HG03442 (cell line): ENCODE measurements around the gene ECE1.
"Not testable (repeated sequence)": the region's sequence is repeated elsewhere in the genome, so short reads cannot be mapped to it uniquely, and the experiment has no call there.

ENCODE experiments used
- ATAC-seq: cut with Tn5 transposase; IDR thresholded peaks from one replicate; pipeline ENCODE4 v1.9.1; 2021; ENCODE audit warnings: mild to moderate bottlenecking, moderate library complexity; ENCODE audit not compliant: unreplicated experiment

Gene ECE1

DNA sequence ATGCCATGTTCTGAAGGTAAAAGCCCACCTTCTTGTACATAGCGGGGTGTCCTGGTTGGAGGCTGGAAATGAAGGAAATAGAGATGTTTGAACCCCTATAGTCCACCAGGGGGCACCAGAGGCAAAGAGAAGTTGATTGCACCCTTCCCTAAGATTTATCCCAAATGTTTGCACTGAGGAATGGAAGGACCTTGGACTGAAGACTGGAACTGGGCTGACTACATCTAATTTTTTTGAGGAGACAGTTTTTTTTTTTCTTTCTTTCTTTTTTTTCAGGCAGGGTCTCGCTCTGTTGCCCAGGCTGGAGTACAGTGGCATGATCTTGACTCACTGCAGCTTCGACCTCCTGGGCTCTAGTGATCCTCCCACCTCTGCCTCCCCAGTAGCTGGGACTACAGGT lies 58.2 kb downstream of the ECE1 start:
- ATAC-seq = no peak

GRCh38 chr1:21229246-21230000 lies 60.8 kb downstream of the ECE1 start:
- no peak for ATAC-seq

DNA sequence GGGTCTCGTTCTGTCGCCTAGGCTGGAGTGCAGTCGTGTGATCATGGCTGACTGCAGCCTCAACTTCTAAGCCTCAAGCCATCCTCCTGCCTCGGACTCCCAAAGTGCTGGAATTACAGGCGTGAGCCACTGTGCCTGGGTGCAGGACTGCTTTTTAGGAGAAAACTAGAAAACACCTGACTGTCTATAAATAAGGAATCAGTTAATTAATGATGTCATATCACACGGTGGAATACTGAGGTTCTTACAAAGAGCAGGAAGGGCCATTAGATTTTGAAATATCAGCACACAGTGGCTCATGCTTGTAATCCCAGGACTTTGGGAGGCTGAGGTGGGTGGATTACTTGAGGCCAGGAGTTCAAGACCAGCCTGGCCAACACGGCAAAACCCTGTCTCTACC lies 62.0 kb downstream of the ECE1 start:
- ATAC-seq = not testable (repeated sequence)

- no peak for ATAC-seq
These were observed 65.2 kb downstream of the ECE1 start for GRCh38 chr1:21225065-21225464.

DNA sequence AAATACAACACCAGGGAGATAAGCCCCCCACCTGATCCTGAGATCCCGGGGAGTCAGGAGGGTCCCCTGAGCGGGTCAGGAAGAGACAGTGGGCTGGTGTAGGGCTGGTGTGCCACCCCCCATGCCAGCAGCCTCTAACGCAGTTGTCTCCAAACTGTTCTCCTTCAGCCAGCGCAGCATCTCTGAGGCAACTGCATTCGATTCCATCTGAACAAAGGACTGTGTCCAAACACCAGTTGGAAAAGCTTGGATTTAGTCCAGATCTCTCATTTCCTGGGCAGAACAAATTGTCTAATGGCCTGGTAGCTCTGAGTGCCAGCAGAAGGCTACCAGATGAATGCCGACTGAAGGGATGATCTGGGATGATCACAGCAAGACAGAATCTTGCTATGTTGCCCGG lies 69.4 kb downstream of the ECE1 start:
- no peak for ATAC-seq

GRCh38 chr1:21219674-21220073 lies 70.6 kb downstream of the ECE1 start:
- no peak for ATAC-seq

DNA sequence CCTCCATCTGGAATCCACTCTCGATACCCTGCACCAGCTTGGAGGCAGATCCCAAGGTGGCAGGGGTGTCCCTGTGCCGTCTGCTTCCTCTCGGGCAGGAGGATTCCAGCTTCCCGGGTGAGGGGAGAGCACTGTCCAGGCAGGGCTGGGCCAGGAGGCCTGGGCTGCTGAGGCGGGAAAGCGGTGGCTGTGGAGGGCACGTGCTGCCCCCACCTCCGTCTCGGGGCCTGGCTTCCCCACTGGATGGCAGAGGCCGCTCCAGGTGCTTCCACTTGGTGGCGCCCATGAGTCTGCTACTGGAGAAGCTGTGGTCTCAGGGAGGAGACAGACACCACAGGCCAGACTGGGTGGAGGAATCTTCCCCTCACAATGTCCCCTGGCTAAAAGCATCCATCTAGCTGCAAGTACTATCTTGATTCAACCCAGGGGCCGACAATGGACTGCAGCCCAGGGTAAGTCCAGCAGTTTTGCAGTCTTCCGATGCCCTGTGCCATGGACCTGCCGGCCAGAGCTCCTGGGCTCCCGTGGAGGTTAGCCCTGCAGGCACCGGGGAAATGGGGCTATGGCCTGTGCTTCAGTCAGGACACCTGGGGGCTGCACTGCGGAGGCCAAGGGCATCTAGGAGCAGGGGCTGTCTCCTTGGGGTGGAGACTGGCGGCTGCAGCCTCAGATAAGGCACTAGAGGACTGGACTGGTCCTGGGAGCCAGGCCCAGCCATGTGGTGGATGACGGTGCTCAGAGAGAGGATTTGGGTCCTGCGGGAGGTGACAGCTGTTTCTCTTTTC lies 72.3 kb downstream of the ECE1 start:
- ATAC-seq = no peak

DNA sequence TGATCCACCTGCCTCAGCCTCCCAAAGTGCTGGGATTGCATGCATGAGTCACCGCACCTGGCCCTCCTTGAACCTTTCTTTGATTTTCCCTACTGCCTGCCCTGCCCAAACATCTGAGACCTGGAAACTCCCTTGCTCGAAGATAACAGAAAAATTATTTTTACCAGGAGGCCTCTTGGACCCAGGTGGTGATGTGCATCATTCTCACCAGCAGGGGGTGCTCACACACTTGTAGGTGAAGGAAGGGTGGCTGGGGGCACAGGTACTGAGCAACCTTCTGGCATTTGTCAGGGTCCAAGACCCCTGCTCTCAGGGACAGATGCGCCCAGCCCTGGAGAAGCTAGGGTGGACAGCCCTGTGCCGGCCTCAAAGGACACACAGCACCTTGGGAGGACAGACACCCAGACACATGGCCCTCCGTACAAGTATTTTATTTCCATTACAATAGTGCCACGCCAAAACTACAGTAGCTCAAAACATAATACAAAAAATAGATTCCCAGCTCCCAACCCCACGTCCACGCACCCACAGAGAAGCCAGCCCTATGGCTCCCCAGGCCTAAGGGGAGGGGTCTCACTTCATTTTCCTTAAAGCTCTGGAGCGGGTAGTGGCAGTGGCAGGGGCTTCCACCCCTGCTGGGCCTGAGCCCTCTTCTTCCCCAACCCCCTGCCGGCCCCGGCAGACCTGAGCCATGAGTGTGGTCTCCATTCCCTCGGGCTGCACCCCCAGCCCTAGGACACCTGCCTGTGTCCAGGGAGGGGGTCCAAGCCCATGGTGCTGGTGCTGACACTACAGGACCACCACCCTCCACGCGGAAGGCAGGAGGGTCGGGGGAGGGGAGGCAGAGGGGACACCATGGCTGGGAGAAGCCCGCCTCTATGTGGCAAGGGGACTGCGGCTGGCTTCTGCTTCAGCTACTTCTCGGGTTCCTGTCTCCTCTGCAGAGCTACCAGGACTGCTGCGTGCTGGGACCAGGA lies 73.1 kb downstream of the ECE1 start:
- no peak for ATAC-seq

DNA sequence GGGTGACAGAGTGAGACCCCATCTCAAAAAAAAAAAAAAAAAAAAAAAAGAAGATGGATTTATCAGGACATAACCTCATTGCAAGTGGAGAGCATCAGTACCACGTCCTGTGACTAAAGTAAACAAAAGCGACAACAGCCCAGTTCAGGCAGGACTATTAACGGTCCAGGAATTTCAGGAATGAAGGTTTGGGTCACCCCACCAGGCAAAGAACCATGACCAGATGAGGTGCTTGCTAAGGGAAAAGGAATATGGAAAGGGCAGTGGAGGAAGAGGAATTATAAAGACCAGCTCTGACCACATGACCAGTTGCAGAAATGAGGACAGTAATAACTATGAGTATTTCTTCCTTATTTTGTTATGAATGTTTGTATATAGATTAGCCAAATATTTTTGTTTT lies 78.1 kb downstream of the ECE1 start:
- ATAC-seq = no peak

DNA sequence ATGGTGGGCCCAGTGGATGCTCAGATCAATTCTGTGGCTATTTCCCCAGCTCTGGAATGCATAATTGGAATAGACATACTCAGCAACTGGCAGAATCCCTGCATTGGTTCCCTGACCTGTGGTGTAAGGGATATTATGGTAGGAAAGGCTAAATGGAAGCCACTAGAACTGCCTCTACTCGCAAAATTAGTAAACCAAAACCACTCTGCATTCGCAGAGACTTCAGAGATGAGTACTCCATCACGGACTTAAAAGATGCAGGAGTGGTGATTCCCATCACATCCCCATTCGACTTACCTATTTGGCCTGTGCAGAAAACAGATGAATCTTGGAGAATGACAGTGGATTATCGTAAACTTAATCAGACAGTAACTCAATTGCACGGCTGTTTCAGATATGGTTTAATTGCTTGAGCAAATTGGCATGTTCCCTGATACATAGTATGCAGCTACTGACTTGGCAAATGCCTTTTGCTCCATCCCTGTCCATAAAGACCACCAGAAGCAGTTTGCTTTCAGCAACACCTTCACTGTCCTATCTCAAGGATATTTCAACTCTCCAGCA lies 82.0 kb downstream of the ECE1 start:
- not testable (repeated sequence) for ATAC-seq

- ATAC-seq = no peak
These were observed 84.1 kb downstream of the ECE1 start for GRCh38 chr1:21206117-21206516.

DNA sequence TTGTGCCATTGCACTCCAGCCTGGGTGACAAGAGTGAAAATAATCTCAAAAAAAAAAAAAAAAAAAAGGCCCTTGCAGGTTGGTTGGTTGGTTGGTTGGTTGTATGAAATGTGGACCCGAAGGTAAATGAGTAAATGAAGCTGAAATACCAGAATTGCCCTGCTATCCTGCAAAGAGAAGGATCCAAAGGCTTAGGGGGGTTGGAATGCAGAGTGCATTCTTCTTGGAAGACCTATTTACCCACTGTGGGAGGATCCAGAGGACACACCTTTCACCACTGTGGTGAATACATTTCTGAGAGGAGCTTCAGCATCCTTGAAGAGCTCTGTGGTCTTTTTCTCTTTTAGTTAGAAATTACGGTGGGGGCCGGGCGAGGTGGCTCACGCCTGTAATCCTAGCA lies 84.8 kb downstream of the ECE1 start:
- no peak for ATAC-seq

GRCh38 chr1:21201650-21202049 lies 88.6 kb downstream of the ECE1 start:
- no peak for ATAC-seq

DNA sequence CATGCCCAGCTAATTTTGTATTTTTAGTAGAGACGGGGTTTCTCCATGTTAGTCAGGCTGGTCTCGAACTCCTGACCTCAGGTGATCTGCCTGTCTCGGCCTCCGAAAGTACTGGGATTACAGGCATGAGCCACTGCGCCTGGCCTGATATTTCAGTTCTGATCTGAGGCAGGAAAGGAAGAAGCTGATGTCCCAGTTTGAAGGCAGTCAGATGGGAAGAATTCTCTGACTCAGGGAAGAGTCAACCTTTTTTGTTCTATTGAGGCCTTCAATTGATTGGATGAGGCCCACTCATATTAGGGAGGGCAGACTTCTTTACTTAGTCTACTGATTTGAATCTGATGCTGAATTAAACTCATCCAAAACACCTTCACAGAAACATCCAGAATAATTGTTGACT lies 89.0 kb downstream of the ECE1 start:
- not testable (repeated sequence) for ATAC-seq

DNA sequence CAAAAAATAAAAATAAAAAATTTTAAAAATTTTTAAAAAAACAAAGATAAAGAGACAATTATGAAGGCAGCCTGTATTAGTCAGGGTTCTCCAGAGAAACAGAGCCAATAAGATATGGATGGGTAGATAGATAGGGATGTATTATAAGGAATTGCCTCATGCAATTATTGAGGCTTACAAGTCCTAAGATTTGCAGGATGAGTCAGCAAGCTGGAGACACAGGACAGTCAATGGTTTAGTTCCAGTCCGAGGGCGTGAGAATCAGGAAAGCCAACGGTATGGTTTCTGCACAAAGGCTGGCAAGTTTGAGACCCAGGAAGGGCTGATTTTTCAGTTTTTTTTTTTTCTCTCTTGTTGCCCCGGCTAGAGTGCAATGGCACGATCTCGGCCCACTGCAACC lies 89.5 kb downstream of the ECE1 start:
- ATAC-seq = no peak

DNA sequence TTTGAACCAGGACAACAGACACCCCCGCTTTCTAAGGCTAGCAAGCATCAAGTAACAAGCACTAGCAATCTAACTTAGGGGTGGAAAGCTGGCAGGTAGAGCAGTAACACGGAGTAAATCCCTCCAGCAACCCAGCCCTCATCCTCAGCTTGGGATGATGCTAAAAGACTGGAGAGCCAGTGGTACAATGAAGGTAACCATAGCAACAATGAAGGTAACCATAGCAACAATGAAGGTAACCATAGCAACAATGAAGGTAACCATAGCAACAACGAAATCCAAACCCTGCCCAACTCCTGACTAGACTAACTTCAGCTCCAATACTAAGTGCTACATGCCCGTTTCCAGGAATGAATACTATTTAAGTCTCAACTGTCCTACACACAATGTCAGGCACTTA lies 91.3 kb downstream of the ECE1 start:
- no peak for ATAC-seq

- no peak for ATAC-seq
These were observed 97.4 kb downstream of the ECE1 start for GRCh38 chr1:21192871-21193270.

DNA sequence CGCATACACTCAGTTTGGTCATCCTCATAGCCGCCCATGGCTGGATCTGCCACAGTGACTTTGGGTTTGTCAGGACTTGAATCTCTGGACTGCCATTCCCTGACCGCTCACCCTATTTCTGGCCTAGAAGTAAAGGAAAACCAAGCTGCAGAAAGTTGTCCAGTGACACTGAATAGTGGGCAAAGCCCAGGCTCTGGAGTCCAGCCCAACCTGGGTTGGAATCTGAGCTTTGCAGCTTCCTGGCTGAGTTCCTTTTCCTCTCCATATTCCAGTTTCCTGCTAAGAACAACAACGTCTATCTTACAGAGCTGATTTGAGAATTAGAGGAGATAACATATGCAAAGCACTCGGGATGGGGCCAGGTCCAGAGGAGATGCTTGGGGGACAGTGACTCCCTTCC lies 98.0 kb downstream of the ECE1 start:
- no peak for ATAC-seq

DNA sequence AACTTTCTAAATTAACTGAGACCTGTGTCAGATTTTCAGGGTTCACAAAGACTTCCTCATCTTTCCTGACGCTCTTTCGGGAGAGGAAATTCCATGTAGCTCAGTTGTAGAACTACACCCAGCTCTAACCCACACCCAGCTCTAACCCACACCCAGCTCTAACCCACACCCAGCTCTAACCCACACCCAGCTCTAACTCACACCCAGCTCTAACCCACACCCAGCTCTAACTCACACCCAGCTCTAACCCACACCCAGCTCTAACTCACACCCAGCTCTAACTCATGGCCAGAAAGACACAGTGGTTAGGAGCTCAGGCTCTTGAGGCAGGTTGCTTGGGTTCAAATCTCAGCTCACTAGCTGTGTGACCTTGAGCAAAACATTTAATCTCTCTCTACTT lies 99.5 kb downstream of the ECE1 start:
- not testable (repeated sequence) for ATAC-seq

GRCh38 chr1:21189906-21190500 lies 100.3 kb downstream of the ECE1 start:
- ATAC-seq = no peak

- ATAC-seq = no peak
These were observed 100.8 kb downstream of the ECE1 start for GRCh38 chr1:21189421-21189820.
